ENCODE data around the gene SKAP1. TPM values are rescaled to one million over a fixed set of nuclear protein-coding genes. Genes with fewer than 3 reads are reported as not detected.

The SKAP1 gene
- total and polyA plus RNA-seq, 2 donors (not counting 1 experiment from before 2014, with no cell fraction given): not detected

DNA sequence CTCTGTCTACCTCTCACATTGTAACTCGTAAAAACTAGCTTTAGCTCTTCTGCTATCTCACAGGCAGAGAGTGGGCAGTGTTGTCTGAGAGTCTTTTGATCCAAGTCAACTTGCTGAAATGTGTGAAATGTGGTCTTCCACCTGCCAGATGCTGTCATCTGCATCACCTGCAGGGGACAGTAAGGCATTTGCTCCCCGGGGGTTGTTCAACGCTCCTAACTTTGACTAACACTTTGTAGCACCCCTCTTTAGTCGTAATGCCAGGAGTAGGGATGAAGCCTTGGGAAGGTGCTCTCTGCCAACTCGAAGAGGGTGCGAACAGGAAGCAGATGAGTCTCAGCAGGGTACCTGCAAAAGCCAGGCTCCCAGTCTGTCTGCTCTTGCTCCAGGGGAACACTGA, 286.4 kb downstream of the SKAP1 start:
- no peak overlapping the region for H3K4me2 ChIP-seq (ENCODE audit: extremely low read depth, insufficient read depth, low read length)
- TF ChIP-seq, protein P1, sequence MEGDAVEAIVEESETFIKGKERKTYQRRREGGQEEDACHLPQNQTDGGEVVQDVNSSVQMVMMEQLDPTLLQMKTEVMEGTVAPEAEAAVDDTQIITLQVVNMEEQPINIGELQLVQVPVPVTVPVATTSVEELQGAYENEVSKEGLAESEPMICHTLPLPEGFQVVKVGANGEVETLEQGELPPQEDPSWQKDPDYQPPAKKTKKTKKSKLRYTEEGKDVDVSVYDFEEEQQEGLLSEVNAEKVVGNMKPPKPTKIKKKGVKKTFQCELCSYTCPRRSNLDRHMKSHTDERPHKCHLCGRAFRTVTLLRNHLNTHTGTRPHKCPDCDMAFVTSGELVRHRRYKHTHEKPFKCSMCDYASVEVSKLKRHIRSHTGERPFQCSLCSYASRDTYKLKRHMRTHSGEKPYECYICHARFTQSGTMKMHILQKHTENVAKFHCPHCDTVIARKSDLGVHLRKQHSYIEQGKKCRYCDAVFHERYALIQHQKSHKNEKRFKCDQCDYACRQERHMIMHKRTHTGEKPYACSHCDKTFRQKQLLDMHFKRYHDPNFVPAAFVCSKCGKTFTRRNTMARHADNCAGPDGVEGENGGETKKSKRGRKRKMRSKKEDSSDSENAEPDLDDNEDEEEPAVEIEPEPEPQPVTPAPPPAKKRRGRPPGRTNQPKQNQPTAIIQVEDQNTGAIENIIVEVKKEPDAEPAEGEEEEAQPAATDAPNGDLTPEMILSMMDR (conservative IDR thresholded peaks at IDR 0.05 in 1 of 2, IDR thresholded peaks at IDR 0.05 in 1 of 2; ENCODE audit: low read depth in 1 of 2, low read length in 2 of 2): no peak
- peak; percentile 32 for TF ChIP-seq EZH2 (IDR thresholded peaks at IDR 0.05; ENCODE audit: low read length, missing control alignments)
- H2AFZ ChIP-seq (ENCODE audit: low read length): no peak overlapping the region
- no peaks in the 10 kb centered on the region for H3K4me1 ChIP-seq (ENCODE audit: control insufficient read depth, extremely low read depth, insufficient read depth, low read length)
- no peak overlapping the region for H3K27ac ChIP-seq (ENCODE audit: insufficient read depth, low read length)
- no peaks in the 10 kb centered on the region for H3K9me3 ChIP-seq (ENCODE audit: control insufficient read depth, insufficient read depth, low read depth, low read length)
- no peaks in the 10 kb centered on the region for H3K79me2 ChIP-seq (ENCODE audit: control insufficient read depth, insufficient read depth, low read length)
- H4K20me1 ChIP-seq (ENCODE audit: control insufficient read depth, extremely low read depth, insufficient read depth, low read length): no peaks in the 10 kb centered on the region
- peaks cover 48% of the 10 kb centered on the region for H3K27me3 ChIP-seq (ENCODE audit: control insufficient read depth, insufficient read depth, low read length)
- H3K9ac ChIP-seq (ENCODE audit: insufficient read depth, low read length): no peak overlapping the region
- no peak overlapping the region for H3K4me3 ChIP-seq (replicated peaks in 1 of 4; ENCODE audit: control extremely low read depth in 1 of 4, insufficient read depth in 1 of 4, low read depth in 3 of 4, low read length in 4 of 4)
- no peaks in the 10 kb centered on the region for H3K36me3 ChIP-seq (ENCODE audit: control insufficient read depth, insufficient read depth, low read length)
- DNase-seq (ENCODE audit: low read depth in 2 of 2): no peak

- H3K27ac ChIP-seq (ENCODE audit: insufficient read depth, low read length): no peak overlapping the region
- H3K4me3 ChIP-seq (replicated peaks in 1 of 4; ENCODE audit: control extremely low read depth in 1 of 4, insufficient read depth in 1 of 4, low read depth in 3 of 4, low read length in 4 of 4): no peak overlapping the region
- peaks cover 28% of the 10 kb centered on the region for H3K27me3 ChIP-seq (ENCODE audit: control insufficient read depth, insufficient read depth, low read length)
- H2AFZ ChIP-seq (ENCODE audit: low read length): no peak overlapping the region
- H3K9ac ChIP-seq (ENCODE audit: insufficient read depth, low read length): no peak overlapping the region
- H3K36me3 ChIP-seq (ENCODE audit: control insufficient read depth, insufficient read depth, low read length): no peaks in the 10 kb centered on the region
- DNase-seq (ENCODE audit: low read depth in 2 of 2): no peak
- no peaks in the 10 kb centered on the region for H3K4me1 ChIP-seq (ENCODE audit: control insufficient read depth, extremely low read depth, insufficient read depth, low read length)
- H3K9me3 ChIP-seq (ENCODE audit: control insufficient read depth, insufficient read depth, low read depth, low read length): no peaks in the 10 kb centered on the region
- no peaks in the 10 kb centered on the region for H4K20me1 ChIP-seq (ENCODE audit: control insufficient read depth, extremely low read depth, insufficient read depth, low read length)
- H3K79me2 ChIP-seq (ENCODE audit: control insufficient read depth, insufficient read depth, low read length): no peaks in the 10 kb centered on the region
- H3K4me2 ChIP-seq (ENCODE audit: extremely low read depth, insufficient read depth, low read length): no peak overlapping the region
- TF ChIP-seq EZH2 (IDR thresholded peaks at IDR 0.05; ENCODE audit: low read length, missing control alignments): no peak
- TF ChIP-seq, protein P1 (conservative IDR thresholded peaks at IDR 0.05 in 1 of 2, IDR thresholded peaks at IDR 0.05 in 1 of 2; ENCODE audit: low read depth in 1 of 2, low read length in 2 of 2): no peak
Measured at GRCh38 chr17:48139944-48140343, 290.1 kb downstream of the SKAP1 start.

DNA sequence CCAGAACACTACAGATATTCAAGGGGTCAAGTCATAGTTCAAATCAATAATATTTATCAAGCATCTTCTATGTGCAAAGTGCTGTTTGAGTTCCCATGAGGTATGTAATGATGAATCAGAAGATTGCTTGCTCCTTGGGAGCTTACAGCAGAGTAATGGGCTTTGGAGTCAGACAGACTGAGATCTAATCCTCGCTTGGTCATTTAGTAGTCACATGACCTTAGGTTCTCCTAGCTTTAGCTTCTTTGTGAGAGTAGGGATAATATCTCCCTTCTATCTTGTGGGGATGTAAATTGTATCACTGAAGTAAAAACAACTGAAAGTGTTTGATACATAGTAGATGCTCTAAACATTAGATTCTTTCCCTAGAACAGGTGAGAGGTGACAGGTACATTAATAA, 292.4 kb downstream of the SKAP1 start:
- no peaks in the 10 kb centered on the region for H3K79me2 ChIP-seq (ENCODE audit: control insufficient read depth, insufficient read depth, low read length)
- no peak overlapping the region for H3K9ac ChIP-seq (ENCODE audit: insufficient read depth, low read length)

More for the DNA sequence above, 292.4 kb downstream of the SKAP1 start:
- Histone ChIP-seq H3K27me3 (ENCODE audit: control insufficient read depth, insufficient read depth, low read length) (peaks cover 15% of the 10 kb centered on the region), H3K9me3 (ENCODE audit: control insufficient read depth, insufficient read depth, low read depth, low read length) (no peaks in the 10 kb centered on the region), H3K4me3 (replicated peaks in 1 of 4; ENCODE audit: control extremely low read depth in 1 of 4, insufficient read depth in 1 of 4, low read depth in 3 of 4, low read length in 4 of 4) (no peak overlapping the region), H3K4me1 (ENCODE audit: control insufficient read depth, extremely low read depth, insufficient read depth, low read length) (no peaks in the 10 kb centered on the region), H4K20me1 (ENCODE audit: control insufficient read depth, extremely low read depth, insufficient read depth, low read length) (no peaks in the 10 kb centered on the region), H2AFZ (ENCODE audit: low read length) (no peak overlapping the region), H3K27ac (ENCODE audit: insufficient read depth, low read length) (no peak overlapping the region), H3K36me3 (ENCODE audit: control insufficient read depth, insufficient read depth, low read length) (no peaks in the 10 kb centered on the region), H3K4me2 (ENCODE audit: extremely low read depth, insufficient read depth, low read length) (no peak overlapping the region)
- DNase-seq (ENCODE audit: low read depth in 2 of 2): no peak
- TF ChIP-seq, protein P1 (conservative IDR thresholded peaks at IDR 0.05 in 1 of 2, IDR thresholded peaks at IDR 0.05 in 1 of 2; ENCODE audit: low read depth in 1 of 2, low read length in 2 of 2): no peak
- TF ChIP-seq EZH2 (IDR thresholded peaks at IDR 0.05; ENCODE audit: low read length, missing control alignments): no peak
